NB4 (cell line): ENCODE data around the gene PGGHG.

Source experiments
- DNase-seq: peaks from one replicate; pipeline ENCODE4 v3.0.0; 2010; ENCODE audit warnings: low read depth
- H3K4me3 ChIP-seq: one replicate; pipeline ENCODE4 v1.5.1; 2011; ENCODE audit warnings: mild to moderate bottlenecking, low read depth, low read length, moderate library complexity
- CTCF ChIP-seq: IDR thresholded peaks from one replicate; pipeline ENCODE4 v1.5.1; 2012; ENCODE audit warnings: low read depth, low read length
- MAX ChIP-seq: IDR thresholded peaks from 2 replicates; pipeline ENCODE4 v1.6.1; 2011; ENCODE audit warnings: low read depth, low read length
- MYC ChIP-seq: IDR thresholded peaks from 2 replicates; pipeline ENCODE4 v1.6.1; 2011; ENCODE audit warnings: low read depth, low read length
- POLR2A ChIP-seq: IDR thresholded peaks from 2 replicates; pipeline ENCODE4 v1.6.1; 2011; ENCODE audit warnings: mild to moderate bottlenecking; ENCODE audit not compliant: insufficient read length; ENCODE audit errors: extremely low read depth

The PGGHG gene

GRCh38 chr11:288478-289397, at the start of gene PGGHG:
TSS of gene PGGHG (plus strand) at chr11:289126. CDS start at chr11:289817, 691 bp downstream.
- peak within 1 kb of the TSS; percentile 52 for H3K4me3 ChIP-seq
- peak; percentile 73 for DNase-seq
- no peak for TF ChIP-seq CTCF
- peak; percentile 46; the same call in 1 of the 2 replicates for TF ChIP-seq MYC
- peak; percentile 47 for TF ChIP-seq POLR2A

- TF ChIP-seq MYC (no peak), CTCF (no peak), POLR2A (no peak), MAX (no peak)
- DNase-seq: no peak
- H3K4me3 ChIP-seq: no peak overlapping the region
Measured at GRCh38 chr11:240315-240714, 48.6 kb upstream of the PGGHG start.

- no peak overlapping the region for H3K4me3 ChIP-seq
- TF ChIP-seq POLR2A (no peak), MYC (no peak), CTCF (no peak), MAX (no peak)
- no peak for DNase-seq
Measured at GRCh38 chr11:241634-242033, 47.3 kb upstream of the PGGHG start.

- no peak for DNase-seq
- TF ChIP-seq POLR2A: no peak
- TF ChIP-seq CTCF: no peak
- TF ChIP-seq MYC: no peak
- no peak for TF ChIP-seq MAX
- H3K4me3 ChIP-seq: no peak overlapping the region
Measured at GRCh38 chr11:244376-244775, 44.5 kb upstream of the PGGHG start.

- no peak for DNase-seq
- H3K4me3 ChIP-seq: no peak overlapping the region
- TF ChIP-seq CTCF (no peak), POLR2A (no peak), MYC (no peak), MAX (no peak)
Measured at GRCh38 chr11:249062-249461, 39.9 kb upstream of the PGGHG start.
